ENCODE results near the gene GFPT2.

GFPT2 gene

GRCh38 chr5:180353048-180353979 is at the start of gene GFPT2:
GFPT2 (minus strand) TSS chr5:180353336; CDS start chr5:180353217, 119 bp downstream.
- H3K4me1 Mint-ChIP-seq = peaks cover 8% of the 10 kb centered on the region
- H3K27me3 Mint-ChIP-seq = peaks cover 52% of the 10 kb centered on the region
- H3K36me3 Mint-ChIP-seq (ENCODE audit: insufficient read depth) = no peaks in the 10 kb centered on the region
- DNase-seq (ENCODE audit: low spot score in 2 of 2) (peak; percentile 57 to 58), ATAC-seq (replicated peaks; ENCODE audit: extremely low read depth, poor library complexity, severe bottlenecking) (peak; percentile 85)
- H3K4me3 Mint-ChIP-seq = peak within 1 kb of the TSS; percentile 73
- no peak within 1 kb of the TSS for H3K27ac Mint-ChIP-seq (ENCODE audit: low read depth)
- no peaks in the 10 kb centered on the region for H3K9me3 Mint-ChIP-seq

- H3K9me3 Mint-ChIP-seq = no peaks in the 10 kb centered on the region
- no peak for DNase-seq (ENCODE audit: low spot score in 2 of 2)
- no peak overlapping the region for H3K4me3 Mint-ChIP-seq
- H3K27ac Mint-ChIP-seq (ENCODE audit: low read depth) = no peak overlapping the region
- H3K4me1 Mint-ChIP-seq = no peaks in the 10 kb centered on the region
- H3K27me3 Mint-ChIP-seq = peaks cover 52% of the 10 kb centered on the region
- ATAC-seq (replicated peaks; ENCODE audit: extremely low read depth, poor library complexity, severe bottlenecking) = no peak
- H3K36me3 Mint-ChIP-seq (ENCODE audit: insufficient read depth) = no peaks in the 10 kb centered on the region
Measured at GRCh38 chr5:180402716-180403115, 49.6 kb upstream of the GFPT2 start.

GRCh38 chr5:180401229-180401907 is 48.2 kb upstream of the GFPT2 start:
- Mint-ChIP-seq H3K27ac (ENCODE audit: low read depth) (no peak overlapping the region), H3K9me3 (no peaks in the 10 kb centered on the region), H3K4me3 (no peak overlapping the region), H3K36me3 (ENCODE audit: insufficient read depth) (no peaks in the 10 kb centered on the region), H3K4me1 (no peaks in the 10 kb centered on the region), H3K27me3 (peaks cover 41% of the 10 kb centered on the region)
- ATAC-seq (replicated peaks; ENCODE audit: extremely low read depth, poor library complexity, severe bottlenecking) = no peak
- no peak for DNase-seq (ENCODE audit: low spot score in 2 of 2)

GRCh38 chr5:180400416-180400815 is 47.3 kb upstream of the GFPT2 start:
- DNase-seq (ENCODE audit: low spot score in 2 of 2) (no peak), ATAC-seq (replicated peaks; ENCODE audit: extremely low read depth, poor library complexity, severe bottlenecking) (no peak)
- H3K4me1 Mint-ChIP-seq = no peaks in the 10 kb centered on the region
- no peaks in the 10 kb centered on the region for H3K9me3 Mint-ChIP-seq
- no peaks in the 10 kb centered on the region for H3K36me3 Mint-ChIP-seq (ENCODE audit: insufficient read depth)
- H3K27ac Mint-ChIP-seq (ENCODE audit: low read depth) = no peak overlapping the region
- H3K4me3 Mint-ChIP-seq = no peak overlapping the region
- peaks cover 40% of the 10 kb centered on the region for H3K27me3 Mint-ChIP-seq

GRCh38 chr5:180399401-180400215 is 46.5 kb upstream of the GFPT2 start:
- H3K9me3 Mint-ChIP-seq = no peaks in the 10 kb centered on the region
- H3K4me3 Mint-ChIP-seq = no peak overlapping the region
- DNase-seq (ENCODE audit: low spot score in 2 of 2) = no peak
- no peak for ATAC-seq (replicated peaks; ENCODE audit: extremely low read depth, poor library complexity, severe bottlenecking)
- H3K27me3 Mint-ChIP-seq = peaks cover 38% of the 10 kb centered on the region
- no peak overlapping the region for H3K27ac Mint-ChIP-seq (ENCODE audit: low read depth)
- H3K36me3 Mint-ChIP-seq (ENCODE audit: insufficient read depth) = no peaks in the 10 kb centered on the region
- no peaks in the 10 kb centered on the region for H3K4me1 Mint-ChIP-seq

GRCh38 chr5:180396926-180397325 is 43.8 kb upstream of the GFPT2 start:
- DNase-seq (ENCODE audit: low spot score in 2 of 2) (no peak), ATAC-seq (replicated peaks; ENCODE audit: extremely low read depth, poor library complexity, severe bottlenecking) (no peak)
- Mint-ChIP-seq H3K27me3 (peaks cover 44% of the 10 kb centered on the region), H3K27ac (ENCODE audit: low read depth) (no peak overlapping the region), H3K36me3 (ENCODE audit: insufficient read depth) (no peaks in the 10 kb centered on the region), H3K4me1 (no peaks in the 10 kb centered on the region), H3K4me3 (no peak overlapping the region), H3K9me3 (no peaks in the 10 kb centered on the region)

- ATAC-seq (replicated peaks; ENCODE audit: extremely low read depth, poor library complexity, severe bottlenecking) (no peak), DNase-seq (ENCODE audit: low spot score in 2 of 2) (no peak)
- H3K27ac Mint-ChIP-seq (ENCODE audit: low read depth) = no peak overlapping the region
Measured at GRCh38 chr5:180395540-180396274, 42.6 kb upstream of the GFPT2 start.

GRCh38 chr5:180394031-180394636 is 41.0 kb upstream of the GFPT2 start:
- no peak for ATAC-seq (replicated peaks; ENCODE audit: extremely low read depth, poor library complexity, severe bottlenecking)
- Mint-ChIP-seq H3K4me1 (no peaks in the 10 kb centered on the region), H3K9me3 (no peaks in the 10 kb centered on the region), H3K4me3 (no peak overlapping the region), H3K36me3 (ENCODE audit: insufficient read depth) (no peaks in the 10 kb centered on the region), H3K27ac (ENCODE audit: low read depth) (no peak overlapping the region), H3K27me3 (peaks cover 31% of the 10 kb centered on the region)
- DNase-seq (ENCODE audit: low spot score in 2 of 2) = no peak

More at GRCh38 chr5:180395540-180396274, 42.6 kb upstream of the GFPT2 start:
- Mint-ChIP-seq H3K4me1 (no peaks in the 10 kb centered on the region), H3K27me3 (peaks cover 31% of the 10 kb centered on the region), H3K4me3 (no peak overlapping the region), H3K9me3 (no peaks in the 10 kb centered on the region), H3K36me3 (ENCODE audit: insufficient read depth) (no peaks in the 10 kb centered on the region)

GRCh38 chr5:180391276-180391675 is 38.1 kb upstream of the GFPT2 start:
- no peaks in the 10 kb centered on the region for H3K4me1 Mint-ChIP-seq
- no peaks in the 10 kb centered on the region for H3K36me3 Mint-ChIP-seq (ENCODE audit: insufficient read depth)
- H3K9me3 Mint-ChIP-seq = no peaks in the 10 kb centered on the region
- H3K27me3 Mint-ChIP-seq = peaks cover 31% of the 10 kb centered on the region
- H3K4me3 Mint-ChIP-seq = no peak overlapping the region
- ATAC-seq (replicated peaks; ENCODE audit: extremely low read depth, poor library complexity, severe bottlenecking) = no peak
- DNase-seq (ENCODE audit: low spot score in 2 of 2) = no peak
- no peak overlapping the region for H3K27ac Mint-ChIP-seq (ENCODE audit: low read depth)

GRCh38 chr5:180390441-180391190 is 37.5 kb upstream of the GFPT2 start:
- Mint-ChIP-seq H3K4me3 (no peak overlapping the region), H3K4me1 (no peaks in the 10 kb centered on the region), H3K36me3 (ENCODE audit: insufficient read depth) (no peaks in the 10 kb centered on the region), H3K27me3 (peaks cover 30% of the 10 kb centered on the region), H3K27ac (ENCODE audit: low read depth) (no peak overlapping the region), H3K9me3 (no peaks in the 10 kb centered on the region)
- ATAC-seq (replicated peaks; ENCODE audit: extremely low read depth, poor library complexity, severe bottlenecking) (no peak), DNase-seq (ENCODE audit: low spot score in 2 of 2) (no peak)
